BLaER1 treated with 17β-estradiol and CSF1 and Interleukin-3, amounts not matched to agents 10 nM and 100 nM (cell line): Measurements from ENCODE around the gene ATXN1.

Experiments
- H3K27ac ChIP-seq, 11 experiments: shearing (Covaris generic); formaldehyde crosslinking; 2 replicates each; pipeline ENCODE4 v1.8.1; 2022
- H3K27me3 ChIP-seq, 11 experiments: shearing (Covaris generic); formaldehyde crosslinking; 2 replicates each; pipeline ENCODE4 v1.8.1; 2022
- H3K36me3 ChIP-seq, 11 experiments: shearing (Covaris generic); formaldehyde crosslinking; 2 replicates each; pipeline ENCODE4 v1.8.1; 2022
- H3K4me1 ChIP-seq, 10 experiments: shearing (Covaris generic); formaldehyde crosslinking; 2 replicates each; pipeline ENCODE4 v1.8.1; 2022
- H3K4me2 ChIP-seq, 11 experiments: shearing (Covaris generic); formaldehyde crosslinking; 2 replicates each; pipeline ENCODE4 v1.8.1; 2022
- H3K4me3 ChIP-seq, 10 experiments: shearing (Covaris generic); formaldehyde crosslinking; 2 replicates each; pipeline ENCODE4 v1.8.1; 2022
- H3K9ac ChIP-seq, 11 experiments: shearing (Covaris generic); formaldehyde crosslinking; 2 replicates each; pipeline ENCODE4 v1.8.1; 2022
- H3K9me3 ChIP-seq, 11 experiments: shearing (Covaris generic); formaldehyde crosslinking; replicated peaks in 1 of 11; 2 replicates each; pipeline ENCODE4 v1.8.1; 2022
- H4K20me1 ChIP-seq, 11 experiments: shearing (Covaris generic); formaldehyde crosslinking; 2 replicates each; pipeline ENCODE4 v1.8.1; 2022
- Cebpa-rat ChIP-seq, 11 experiments: shearing (Covaris generic); IDR thresholded peaks; 2 replicates each; pipeline ENCODE4 v1.8.1; 2022

Gene ATXN1

DNA sequence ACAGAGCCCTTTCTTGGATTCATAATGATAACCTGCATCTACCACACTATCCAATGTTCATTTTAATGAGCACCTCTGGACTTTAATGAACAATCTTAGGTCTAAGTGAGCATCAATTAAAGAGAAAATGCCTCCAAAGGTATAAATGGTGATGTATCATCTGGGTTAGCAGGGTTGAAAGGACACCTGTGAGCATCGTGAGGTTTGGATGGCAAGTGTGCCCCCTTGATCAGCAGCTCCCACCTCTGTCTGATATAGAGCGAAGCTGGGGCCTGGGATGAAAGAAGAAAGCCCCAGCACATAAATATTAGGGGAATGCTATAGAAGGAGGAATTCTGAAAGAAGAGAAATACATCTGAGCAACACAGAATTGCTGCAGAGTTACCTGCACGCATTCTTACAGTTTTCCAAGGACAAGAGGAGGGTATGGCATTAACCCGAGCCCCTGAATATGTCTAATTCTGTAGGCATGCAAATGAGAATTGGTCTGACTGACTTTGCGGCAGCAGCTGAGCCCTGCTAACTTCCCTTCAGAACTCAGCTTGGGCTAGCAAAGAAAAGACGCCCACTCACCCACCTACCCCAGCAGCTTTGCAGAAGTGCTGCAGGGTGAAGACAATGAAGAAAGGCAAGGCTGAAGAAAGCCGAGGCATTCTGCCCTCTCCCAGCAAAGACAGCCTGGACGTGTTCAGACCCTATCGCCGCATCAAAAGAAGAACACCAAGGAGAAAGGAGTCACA is 386.6 kb downstream of the ATXN1 start:
- H3K4me3 ChIP-seq = no peak overlapping the region
- H3K27ac ChIP-seq = no peak overlapping the region
- TF ChIP-seq Cebpa-rat (IDR thresholded peaks at IDR 0.05) = no peak
- H3K9ac ChIP-seq = no peak overlapping the region
- no peaks in the 10 kb centered on the region for H3K27me3 ChIP-seq
- peaks cover 0 to 18% (median 0%) of the 10 kb centered on the region in 10 experiments; a peak in 2 of 20 replicates for H3K4me1 ChIP-seq
- peaks cover 0 to 8% (median 0%) of the 10 kb centered on the region in 11 experiments; a peak in 2 of 22 replicates for H3K9me3 ChIP-seq
- H4K20me1 ChIP-seq = peaks cover 0 to 42% (median 0%) of the 10 kb centered on the region in 11 experiments; a peak in 4 of 22 replicates
- peak overlapping the region in 1 of 11 experiments; percentile 36; a peak in 2 of 22 replicates for H3K4me2 ChIP-seq
- H3K36me3 ChIP-seq = peaks cover 0 to 34% (median 0%) of the 10 kb centered on the region in 11 experiments; a peak in 3 of 22 replicates

DNA sequence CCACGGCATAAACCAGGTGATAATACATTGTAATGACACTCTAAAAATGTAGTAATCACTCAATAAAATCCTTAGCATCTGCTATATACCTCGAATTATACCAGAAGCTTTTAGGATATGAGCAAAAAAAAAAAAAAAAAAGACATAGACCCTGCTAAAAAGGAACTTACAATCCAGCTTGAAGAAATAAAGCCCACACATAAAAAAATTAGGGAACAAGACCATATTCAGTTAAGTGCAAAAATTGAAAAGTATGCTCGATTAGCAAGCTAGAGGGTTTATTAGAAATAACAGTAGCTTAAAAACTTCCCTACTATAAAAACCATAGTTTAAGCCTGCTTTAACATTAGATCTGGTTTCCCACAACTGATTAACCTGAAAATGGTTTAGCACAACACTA is 387.2 kb downstream of the ATXN1 start:
- no peak for TF ChIP-seq Cebpa-rat (IDR thresholded peaks at IDR 0.05)
- no peak overlapping the region for H3K4me3 ChIP-seq
- H4K20me1 ChIP-seq = peaks cover 0 to 46% (median 0%) of the 10 kb centered on the region in 11 experiments; a peak in 4 of 22 replicates
- H3K27ac ChIP-seq = no peak overlapping the region
- H3K4me1 ChIP-seq = peaks cover 0 to 18% (median 0%) of the 10 kb centered on the region in 10 experiments; a peak in 2 of 20 replicates
- H3K36me3 ChIP-seq = peaks cover 0 to 40% (median 0%) of the 10 kb centered on the region in 11 experiments; a peak in 3 of 22 replicates
- H3K9ac ChIP-seq = no peak overlapping the region
- peaks cover 0 to 8% (median 0%) of the 10 kb centered on the region in 11 experiments; a peak in 2 of 22 replicates for H3K9me3 ChIP-seq
- H3K27me3 ChIP-seq = no peaks in the 10 kb centered on the region
- H3K4me2 ChIP-seq = no peak overlapping the region

- no peak overlapping the region for H3K4me2 ChIP-seq
- H3K27ac ChIP-seq = no peak overlapping the region
- H3K36me3 ChIP-seq = peaks cover 0 to 39% (median 0%) of the 10 kb centered on the region in 11 experiments; a peak in 2 of 22 replicates
- H3K9me3 ChIP-seq = peaks cover 0 to 8% (median 0%) of the 10 kb centered on the region in 11 experiments; a peak in 2 of 22 replicates
- no peak overlapping the region for H3K9ac ChIP-seq
- peaks cover 0 to 18% (median 0%) of the 10 kb centered on the region in 10 experiments; a peak in 2 of 20 replicates for H3K4me1 ChIP-seq
- no peaks in the 10 kb centered on the region for H3K27me3 ChIP-seq
- H4K20me1 ChIP-seq = peaks cover 0 to 47% (median 0%) of the 10 kb centered on the region in 11 experiments; a peak in 4 of 22 replicates
- H3K4me3 ChIP-seq = no peak overlapping the region
- TF ChIP-seq Cebpa-rat (IDR thresholded peaks at IDR 0.05) = no peak
Measured at GRCh38 chr6:16372029-16372776, 389.1 kb downstream of the ATXN1 start.

DNA sequence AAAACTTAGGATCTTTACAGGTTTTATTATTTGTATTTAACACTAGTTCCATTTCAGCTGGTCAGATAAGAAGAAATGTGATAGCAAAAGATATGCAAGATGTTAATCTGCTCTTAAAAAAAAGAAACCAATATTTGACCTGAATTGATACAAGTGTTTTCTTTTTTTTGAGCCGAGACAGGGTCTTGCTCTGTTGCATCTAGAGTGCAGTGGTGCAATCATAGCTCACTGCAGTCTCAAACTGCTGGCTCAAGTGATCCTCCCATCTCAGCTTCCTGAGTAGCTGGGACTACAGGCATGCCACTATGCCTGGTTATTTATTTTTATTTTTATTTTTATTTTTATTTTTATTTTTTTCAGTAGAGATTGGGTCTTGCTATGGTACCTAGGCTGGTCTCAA is 389.9 kb downstream of the ATXN1 start:
- peaks cover 0 to 18% (median 0%) of the 10 kb centered on the region in 10 experiments; a peak in 2 of 20 replicates for H3K4me1 ChIP-seq
- peaks cover 0 to 34% (median 0%) of the 10 kb centered on the region in 11 experiments; a peak in 2 of 22 replicates for H3K36me3 ChIP-seq
- peaks cover 0 to 45% (median 0%) of the 10 kb centered on the region in 11 experiments; a peak in 4 of 22 replicates for H4K20me1 ChIP-seq
- H3K4me2 ChIP-seq = no peak overlapping the region
- no peak for TF ChIP-seq Cebpa-rat (IDR thresholded peaks at IDR 0.05)
- H3K9ac ChIP-seq = no peak overlapping the region
- peaks cover 0 to 8% (median 0%) of the 10 kb centered on the region in 11 experiments; a peak in 2 of 22 replicates for H3K9me3 ChIP-seq
- no peaks in the 10 kb centered on the region for H3K27me3 ChIP-seq
- H3K4me3 ChIP-seq = no peak overlapping the region
- no peak overlapping the region for H3K27ac ChIP-seq

GRCh38 chr6:16370943-16371342 is 390.3 kb downstream of the ATXN1 start:
- Histone ChIP-seq H3K9ac (no peak overlapping the region), H3K9me3 (peaks cover 0 to 8% (median 0%) of the 10 kb centered on the region in 11 experiments; a peak in 2 of 22 replicates), H3K27ac (no peak overlapping the region), H4K20me1 (peaks cover 0 to 41% (median 0%) of the 10 kb centered on the region in 11 experiments; a peak in 4 of 22 replicates), H3K4me2 (no peak overlapping the region), H3K36me3 (peaks cover 0 to 34% (median 0%) of the 10 kb centered on the region in 11 experiments; a peak in 2 of 22 replicates), H3K27me3 (no peaks in the 10 kb centered on the region), H3K4me3 (no peak overlapping the region), H3K4me1 (peaks cover 0 to 18% (median 0%) of the 10 kb centered on the region in 10 experiments; a peak in 2 of 20 replicates)
- TF ChIP-seq Cebpa-rat (IDR thresholded peaks at IDR 0.05) = no peak

GRCh38 chr6:16369989-16370388 is 391.3 kb downstream of the ATXN1 start:
- H3K9ac ChIP-seq = no peak overlapping the region
- H3K27me3 ChIP-seq = no peaks in the 10 kb centered on the region
- no peak for TF ChIP-seq Cebpa-rat (IDR thresholded peaks at IDR 0.05)
- peaks cover 0 to 38% (median 0%) of the 10 kb centered on the region in 11 experiments; a peak in 2 of 22 replicates for H3K36me3 ChIP-seq
- H3K4me1 ChIP-seq = peaks cover 0 to 9% (median 0%) of the 10 kb centered on the region in 10 experiments; a peak in 2 of 20 replicates
- no peak overlapping the region for H3K4me2 ChIP-seq
- peaks cover 0 to 31% (median 0%) of the 10 kb centered on the region in 11 experiments; a peak in 4 of 22 replicates for H4K20me1 ChIP-seq
- no peak overlapping the region for H3K4me3 ChIP-seq
- H3K27ac ChIP-seq = no peak overlapping the region
- peaks cover 0 to 8% (median 0%) of the 10 kb centered on the region in 11 experiments; a peak in 2 of 22 replicates for H3K9me3 ChIP-seq

DNA sequence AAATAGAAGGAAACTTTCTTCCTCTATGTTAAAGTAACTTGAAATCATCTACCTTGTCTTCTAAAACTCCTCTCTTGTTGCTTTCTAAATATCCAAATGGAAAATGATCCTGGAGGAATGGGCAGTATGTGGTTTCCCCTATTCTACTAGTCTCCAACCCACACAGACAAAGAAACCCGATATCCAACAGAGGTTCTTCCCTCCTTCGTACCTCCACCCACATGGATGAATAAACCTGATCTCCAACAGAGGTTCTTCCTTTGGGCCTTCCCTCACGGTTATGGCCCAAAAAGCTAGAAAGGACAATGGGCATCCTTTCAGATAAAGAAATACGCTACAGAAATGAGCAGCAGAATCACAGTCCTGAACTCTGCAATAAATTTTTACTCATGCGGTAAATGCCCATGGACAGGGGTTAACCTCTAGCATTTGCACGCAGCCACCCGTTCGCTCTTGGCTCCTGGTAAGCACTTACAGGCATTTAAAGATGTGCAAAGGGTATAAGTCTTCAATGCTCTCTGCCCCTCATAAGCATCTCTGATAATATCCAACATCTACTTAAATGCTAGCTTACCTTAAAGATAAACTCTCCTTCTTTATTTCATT is 392.0 kb downstream of the ATXN1 start:
- no peak overlapping the region for H3K4me2 ChIP-seq
- TF ChIP-seq Cebpa-rat (IDR thresholded peaks at IDR 0.05) = no peak
- no peaks in the 10 kb centered on the region for H3K27me3 ChIP-seq
- H3K4me1 ChIP-seq = peaks cover 0 to 2% (median 0%) of the 10 kb centered on the region in 10 experiments; a peak in 2 of 20 replicates
- no peak overlapping the region for H3K27ac ChIP-seq
- H4K20me1 ChIP-seq = peaks cover 0 to 24% (median 0%) of the 10 kb centered on the region in 11 experiments; a peak in 3 of 22 replicates
- H3K9me3 ChIP-seq = peaks cover 0 to 8% (median 0%) of the 10 kb centered on the region in 11 experiments; a peak in 2 of 22 replicates
- H3K4me3 ChIP-seq = no peak overlapping the region
- H3K36me3 ChIP-seq = peaks cover 0 to 43% (median 0%) of the 10 kb centered on the region in 11 experiments; a peak in 2 of 22 replicates
- H3K9ac ChIP-seq = no peak overlapping the region

- no peaks in the 10 kb centered on the region; a peak in 1 of 20 replicates for H3K4me1 ChIP-seq
- peaks cover 0 to 18% (median 0%) of the 10 kb centered on the region in 11 experiments; a peak in 2 of 22 replicates for H4K20me1 ChIP-seq
- H3K9me3 ChIP-seq = peaks cover 0 to 2% (median 0%) of the 10 kb centered on the region in 11 experiments; a peak in 2 of 22 replicates
- H3K4me3 ChIP-seq = no peak overlapping the region
- no peaks in the 10 kb centered on the region for H3K27me3 ChIP-seq
- peaks cover 0 to 37% (median 0%) of the 10 kb centered on the region in 11 experiments; a peak in 2 of 22 replicates for H3K36me3 ChIP-seq
- H3K4me2 ChIP-seq = no peak overlapping the region
- no peak overlapping the region for H3K27ac ChIP-seq
- TF ChIP-seq Cebpa-rat (IDR thresholded peaks at IDR 0.05) = no peak
- no peak overlapping the region for H3K9ac ChIP-seq
Measured at GRCh38 chr6:16367571-16367970, 393.7 kb downstream of the ATXN1 start.
